GM19025 (cell line): ENCODE results near the gene PACS1.
A peak's percentile ranks its signal among the peaks of the same experiment; 100 is the strongest.
"Not testable (repeated sequence)": the region's sequence is repeated elsewhere in the genome, so short reads cannot be mapped to it uniquely, and the experiment has no call there.

Experiments used
- ATAC-seq: cut with Tn5 transposase; IDR thresholded peaks from one replicate; pipeline ENCODE4 v1.9.1; 2021; ENCODE audit warnings: mild to moderate bottlenecking, low read depth, moderate library complexity; ENCODE audit not compliant: unreplicated experiment

The PACS1 gene

DNA sequence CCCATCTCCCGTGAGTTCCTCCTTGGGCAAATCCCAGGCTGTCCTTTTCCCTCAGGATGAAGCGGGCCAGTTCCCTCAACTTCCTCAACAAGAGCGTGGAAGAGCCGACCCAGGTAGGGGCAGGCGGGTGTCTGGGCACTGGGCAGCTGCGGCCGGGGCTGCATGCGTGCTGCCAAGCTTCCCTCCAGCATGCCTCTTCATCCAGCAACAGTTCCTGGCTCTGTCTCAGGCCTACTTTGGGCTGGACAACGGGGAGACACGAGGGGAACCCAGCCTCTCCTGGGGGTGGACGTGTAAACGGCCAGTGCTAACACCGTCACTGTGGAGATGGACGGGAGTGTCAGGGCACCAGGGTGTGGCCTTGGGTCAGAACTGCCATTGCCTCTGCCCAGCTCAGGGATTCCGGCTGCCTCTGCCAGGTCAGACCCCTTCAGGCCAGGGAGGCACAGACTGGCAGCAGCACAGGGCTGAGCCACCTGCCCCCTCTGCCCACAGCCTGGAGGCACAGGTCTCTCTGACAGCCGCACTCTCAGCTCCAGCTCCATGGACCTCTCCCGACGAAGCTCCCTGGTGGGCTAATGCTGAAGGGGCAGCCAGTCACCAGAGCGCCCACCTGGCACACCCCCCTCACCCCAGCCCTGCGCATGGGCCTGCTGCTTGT, 196.4 kb downstream of the PACS1 start:
- ATAC-seq: no peak

DNA sequence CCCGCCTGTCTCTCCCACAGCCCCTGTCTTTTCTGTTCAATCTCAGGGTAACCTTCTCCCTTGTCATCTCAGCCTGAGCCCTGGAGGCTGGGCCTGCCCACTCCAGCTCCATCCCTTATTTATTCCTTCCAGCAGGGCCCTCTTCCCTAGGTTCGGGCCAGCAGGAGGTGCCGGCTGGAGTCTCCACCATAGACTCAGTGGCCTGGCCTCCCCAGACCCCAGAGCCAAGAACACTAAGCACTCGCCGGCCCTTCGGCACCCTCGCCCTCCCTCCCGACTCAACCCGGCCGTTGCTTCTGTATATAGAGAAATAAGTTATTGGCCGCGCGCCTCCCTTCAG, 196.9 kb downstream of the PACS1 start:
- ATAC-seq: no peak

- ATAC-seq: peak; percentile 46
Observed at GRCh38 chr11:66267379-66268243, 197.5 kb downstream of the PACS1 start.

GRCh38 chr11:66268244-66268951, 198.3 kb downstream of the PACS1 start, which contains the start of gene RAB1B:
Gene RAB1B (plus strand): TSS chr11:66268639. CDS start chr11:66268680, 41 bp downstream.
- peak; percentile 75 for ATAC-seq

DNA sequence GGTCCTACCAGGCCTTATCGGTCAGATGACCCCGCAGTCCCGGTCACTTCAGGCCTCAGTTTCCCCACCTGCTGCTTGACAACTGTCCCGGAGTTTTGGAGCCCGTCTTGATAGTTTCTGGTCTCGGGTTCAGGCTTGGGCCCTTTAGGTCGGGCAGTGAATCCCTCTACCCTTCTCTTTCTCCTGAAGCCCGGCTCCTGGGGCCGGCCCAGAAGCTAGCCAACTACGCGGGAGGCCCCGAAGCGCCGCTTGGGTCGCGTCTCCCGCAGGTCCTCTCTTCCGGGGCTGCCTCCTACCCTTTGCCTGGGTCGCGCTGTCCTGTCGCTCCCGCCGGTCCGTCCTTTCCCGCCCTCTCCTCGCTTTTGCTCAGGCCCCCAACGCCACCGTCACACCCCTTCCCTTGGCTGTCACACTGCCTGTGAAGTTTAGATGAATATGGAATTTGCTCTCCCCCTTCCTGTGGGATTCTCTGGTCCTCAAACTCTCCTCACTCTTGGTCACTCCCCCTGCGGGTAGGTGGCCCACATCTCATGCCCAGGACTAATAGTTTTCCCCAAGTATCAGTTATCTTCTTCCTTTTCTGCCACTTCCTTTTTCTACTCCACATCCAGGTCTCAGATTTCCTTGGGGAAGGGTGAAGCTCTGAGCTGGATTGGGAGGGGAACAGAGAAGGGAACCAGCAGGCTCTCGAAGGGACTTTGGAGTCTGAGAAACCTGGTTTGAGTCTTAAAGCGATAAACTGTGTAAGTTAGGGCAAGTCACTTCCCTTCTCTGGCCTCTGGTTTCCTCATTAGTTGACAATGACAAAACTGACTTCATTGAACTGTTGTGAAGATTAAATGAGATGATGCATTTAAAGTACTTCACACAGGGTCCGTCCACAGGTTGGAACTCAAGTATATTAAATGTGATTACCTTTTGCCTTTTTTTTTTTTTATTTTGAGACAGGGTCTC, 199.2 kb downstream of the PACS1 start:
- no peak for ATAC-seq

GRCh38 chr11:66271816-66272215, 201.7 kb downstream of the PACS1 start:
- no peak for ATAC-seq

DNA sequence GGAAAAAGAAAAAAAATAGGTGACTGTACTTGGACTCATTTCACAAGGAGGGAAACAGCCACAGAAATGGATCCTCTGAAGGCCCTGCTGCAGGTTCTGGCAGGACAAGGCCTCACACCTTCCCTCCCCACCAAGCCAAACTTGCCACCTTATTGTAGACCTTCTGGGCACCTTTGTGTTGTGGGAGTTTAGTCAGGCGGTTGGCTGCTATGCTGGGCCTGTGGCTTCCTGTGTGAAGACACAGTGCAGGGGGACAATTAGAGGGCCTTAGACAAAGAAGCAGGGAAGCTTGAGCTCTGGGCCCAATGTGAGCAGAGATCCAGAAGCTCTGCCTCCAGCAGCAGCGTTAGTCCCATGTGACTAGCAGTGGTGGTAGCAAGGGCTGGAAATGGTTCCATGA, 202.5 kb downstream of the PACS1 start:
- no peak for ATAC-seq

GRCh38 chr11:66274219-66274618, 204.1 kb downstream of the PACS1 start:
- ATAC-seq: no peak

- no peak for ATAC-seq
Observed at GRCh38 chr11:66275396-66275795, 205.3 kb downstream of the PACS1 start.

- ATAC-seq: no peak
Observed at GRCh38 chr11:66275984-66276612, 206.0 kb downstream of the PACS1 start.

- not testable (repeated sequence) for ATAC-seq
Observed at GRCh38 chr11:66276619-66277018, 206.5 kb downstream of the PACS1 start.

DNA sequence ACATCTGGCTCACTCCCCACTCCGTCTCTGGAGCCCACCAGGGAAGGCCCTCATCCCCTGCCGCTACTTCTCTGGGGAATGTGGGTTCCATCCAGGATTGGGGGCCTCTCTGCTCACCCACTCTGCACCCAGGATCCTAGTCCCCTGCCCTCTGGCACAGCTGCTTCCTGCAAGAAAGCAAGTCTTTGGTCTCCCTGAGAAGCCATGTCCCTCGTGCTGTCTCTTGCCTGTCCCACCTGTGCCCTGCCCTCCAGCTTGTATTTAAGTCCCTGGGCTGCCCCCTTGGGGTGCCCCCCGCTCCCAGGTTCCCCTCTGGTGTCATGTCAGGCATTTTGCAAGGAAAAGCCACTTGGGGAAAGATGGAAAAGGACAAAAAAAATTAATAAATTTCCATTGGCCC, 207.0 kb downstream of the PACS1 start:
- ATAC-seq: not testable (repeated sequence)

- no peak for ATAC-seq
Observed at GRCh38 chr11:66277471-66278362, 207.6 kb downstream of the PACS1 start, which contains the start of gene CNIH2. Gene CNIH2 (plus strand): TSS chr11:66278175. CDS start chr11:66278457, 282 bp downstream.

DNA sequence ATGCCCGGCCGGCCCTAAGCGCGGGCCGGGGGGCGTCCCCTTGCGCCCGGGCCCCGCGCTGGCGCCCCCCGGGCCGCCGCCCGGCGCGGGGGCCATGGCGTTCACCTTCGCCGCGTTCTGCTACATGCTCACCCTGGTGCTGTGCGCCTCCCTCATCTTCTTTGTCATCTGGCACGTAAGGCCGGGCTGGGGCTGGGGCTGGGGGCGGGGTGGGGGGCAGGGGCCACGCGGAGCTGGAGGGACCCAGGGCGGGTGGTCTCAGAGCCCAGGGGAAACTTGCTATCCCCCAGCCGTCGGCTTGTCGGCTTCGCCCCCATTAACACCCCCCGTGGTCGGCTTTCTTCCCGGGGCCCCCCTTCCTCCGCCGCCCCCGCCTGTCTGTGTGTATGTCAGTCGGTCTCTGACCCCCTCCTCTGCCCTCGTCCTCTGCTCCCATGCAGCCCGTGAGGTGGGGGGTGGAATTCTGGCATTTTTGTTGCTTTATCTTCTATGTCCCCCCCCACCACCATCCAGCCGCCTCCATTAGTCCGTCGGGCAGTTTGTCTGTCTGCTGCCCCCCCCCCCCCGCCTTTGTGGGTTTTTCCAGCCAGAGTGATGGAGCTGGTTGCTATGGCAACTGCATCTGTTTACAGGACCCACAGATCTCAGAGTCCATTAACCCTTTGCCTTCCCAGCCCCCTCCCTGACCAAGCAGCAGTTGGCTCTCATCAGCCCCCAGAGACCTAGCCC, 208.5 kb downstream of the PACS1 start:
- ATAC-seq: no peak

GRCh38 chr11:66279092-66279734, 209.1 kb downstream of the PACS1 start:
- ATAC-seq: no peak

DNA sequence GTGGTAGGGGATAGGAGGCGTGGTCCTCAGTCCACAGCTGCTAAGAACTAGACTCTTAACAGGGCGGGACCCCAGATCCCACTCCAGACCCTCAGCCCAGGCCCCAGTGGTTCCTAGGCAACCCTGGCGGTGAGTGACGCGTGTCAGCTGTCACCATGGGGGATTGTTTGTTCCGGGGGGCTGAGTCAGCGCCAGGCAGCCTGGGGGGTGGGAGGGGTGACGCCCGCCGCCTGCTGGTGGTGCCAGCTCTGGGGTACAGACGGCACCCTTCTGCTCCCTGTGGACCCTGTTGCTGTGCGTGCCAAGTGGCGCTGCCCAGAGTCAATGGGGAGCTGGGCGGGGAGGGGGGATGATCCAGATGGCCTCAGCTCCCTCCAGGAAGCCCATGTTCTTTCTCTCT, 210.4 kb downstream of the PACS1 start:
- ATAC-seq: no peak

- ATAC-seq: no peak
Observed at GRCh38 chr11:66281001-66281400, 210.9 kb downstream of the PACS1 start.
